ENCODE data around the gene NTRK3.

DNA sequence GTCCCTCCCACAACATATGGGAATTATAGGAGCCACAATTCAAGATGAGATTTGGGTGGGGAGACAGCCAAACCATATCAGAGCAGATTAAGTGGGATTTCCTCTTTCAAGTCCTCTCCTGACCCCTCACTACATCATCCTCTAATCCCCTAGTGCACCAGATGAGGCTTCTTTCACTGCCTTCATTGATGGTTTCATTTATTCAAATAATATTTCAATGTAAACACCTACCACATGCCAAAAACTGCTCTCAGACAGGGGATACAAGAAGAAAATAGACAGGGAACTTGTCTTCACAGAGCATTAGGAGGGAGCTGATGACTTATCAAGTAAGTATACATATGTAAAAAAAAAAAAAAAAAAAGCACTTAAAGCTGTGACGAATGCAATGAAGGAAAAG lies 180.2 kb downstream of the NTRK3 start:
- TF ChIP-seq POLR2AphosphoS5 (IDR thresholded peaks at IDR 0.05; ENCODE audit: borderline replicate concordance, low read depth, low read length) (no peak), EZH2 (IDR thresholded peaks at IDR 0.05) (no peak)

All from SK-N-MC (cell line).